ENCODE results near the gene GLIS1. TPM values are rescaled to one million over a fixed set of nuclear protein-coding genes. Genes with fewer than 3 reads are reported as not detected.

Gene GLIS1
- total RNA-seq, 1 donor: 1.6 TPM

GRCh38 chr1:53684741-53685140, 54.2 kb downstream of the GLIS1 start:
- H3K4me3 ChIP-seq (ENCODE audit: low read depth, low read length): no peak overlapping the region
- no peak for TF ChIP-seq CTCF (IDR thresholded peaks at IDR 0.05; ENCODE audit: insufficient read depth, low read length)
- DNase-seq (ENCODE audit: low read depth): no peak

DNA sequence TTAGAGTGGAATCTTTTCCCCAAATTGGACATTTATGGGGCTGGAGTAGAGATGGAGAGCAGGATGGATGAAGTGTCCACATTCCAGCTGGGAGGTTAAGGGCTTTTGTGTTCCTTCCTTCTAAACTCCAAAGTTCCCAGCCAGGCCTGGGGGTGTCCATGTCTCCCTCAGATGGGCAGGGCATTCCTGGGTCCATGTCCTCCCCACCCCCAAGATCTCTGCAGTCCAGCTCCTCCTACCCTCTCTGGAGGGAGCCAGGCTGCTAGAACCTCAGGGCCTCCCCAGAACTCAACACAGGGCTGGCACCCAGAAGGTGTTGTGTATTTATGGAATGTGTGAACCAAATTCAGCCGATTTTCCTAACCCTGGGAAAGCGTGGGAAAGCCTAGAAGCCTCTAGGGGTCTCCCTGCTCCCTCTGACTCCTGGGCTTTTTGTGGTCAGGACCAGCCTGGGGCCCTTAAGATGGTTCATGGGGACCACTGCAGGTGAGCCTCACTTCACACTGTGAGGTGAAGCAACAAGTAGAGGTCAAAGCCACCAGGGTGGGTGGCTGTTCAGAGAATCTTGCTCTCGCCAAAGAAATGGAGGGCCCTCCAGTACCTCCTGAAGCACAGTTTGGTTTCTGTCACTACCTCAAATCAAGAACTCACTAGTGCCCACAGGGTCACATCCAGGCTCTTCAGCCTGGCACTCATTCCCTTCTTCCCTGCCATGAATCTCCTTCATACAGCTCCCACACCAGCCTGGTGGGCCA, 54.8 kb downstream of the GLIS1 start:
- TF ChIP-seq CTCF (IDR thresholded peaks at IDR 0.05; ENCODE audit: insufficient read depth, low read length): peak; percentile 13
- H3K4me3 ChIP-seq (ENCODE audit: low read depth, low read length): no peak overlapping the region
- no peak for DNase-seq (ENCODE audit: low read depth)

GRCh38 chr1:53682881-53683280, 56.1 kb downstream of the GLIS1 start:
- H3K4me3 ChIP-seq (ENCODE audit: low read depth, low read length): no peak overlapping the region
- TF ChIP-seq CTCF (IDR thresholded peaks at IDR 0.05; ENCODE audit: insufficient read depth, low read length): no peak
- no peak for DNase-seq (ENCODE audit: low read depth)

DNA sequence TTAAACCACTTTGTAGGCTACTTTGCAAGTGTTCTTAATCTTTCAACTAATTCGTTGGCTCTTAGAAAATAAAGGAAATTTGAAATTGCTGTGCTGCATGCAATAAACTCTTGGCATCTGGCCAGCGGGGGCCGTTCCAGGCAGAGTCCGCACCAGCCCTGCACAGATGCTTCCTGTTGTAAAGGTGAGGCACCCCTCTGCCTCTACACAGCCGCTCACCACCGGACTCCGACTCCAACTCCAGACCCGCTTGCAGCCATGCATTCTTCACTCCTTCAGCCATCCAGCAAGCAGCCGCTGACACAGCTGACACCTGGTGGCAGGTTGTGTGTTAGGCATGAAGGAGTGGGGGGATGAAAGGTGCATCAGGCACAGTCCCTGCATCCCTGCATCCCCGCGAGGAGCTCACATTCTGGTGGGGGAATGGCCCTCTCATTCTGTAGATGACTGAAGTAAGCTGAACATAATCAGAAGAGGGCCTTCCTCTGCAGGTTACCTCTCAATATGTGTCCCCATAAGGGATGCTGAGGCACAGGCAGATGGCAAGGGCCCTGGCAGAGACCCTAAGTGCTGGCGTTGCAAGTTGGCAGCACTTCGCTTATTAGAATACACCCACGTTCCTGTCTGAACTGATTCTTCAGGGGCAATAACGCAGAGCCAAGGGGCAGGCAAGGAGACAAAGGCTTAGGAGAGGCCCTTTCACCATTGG, 56.8 kb downstream of the GLIS1 start:
- peak; percentile 44 for TF ChIP-seq CTCF (IDR thresholded peaks at IDR 0.05; ENCODE audit: insufficient read depth, low read length)
- H3K4me3 ChIP-seq (ENCODE audit: low read depth, low read length): no peak overlapping the region
- DNase-seq (ENCODE audit: low read depth): peak; percentile 26

DNA sequence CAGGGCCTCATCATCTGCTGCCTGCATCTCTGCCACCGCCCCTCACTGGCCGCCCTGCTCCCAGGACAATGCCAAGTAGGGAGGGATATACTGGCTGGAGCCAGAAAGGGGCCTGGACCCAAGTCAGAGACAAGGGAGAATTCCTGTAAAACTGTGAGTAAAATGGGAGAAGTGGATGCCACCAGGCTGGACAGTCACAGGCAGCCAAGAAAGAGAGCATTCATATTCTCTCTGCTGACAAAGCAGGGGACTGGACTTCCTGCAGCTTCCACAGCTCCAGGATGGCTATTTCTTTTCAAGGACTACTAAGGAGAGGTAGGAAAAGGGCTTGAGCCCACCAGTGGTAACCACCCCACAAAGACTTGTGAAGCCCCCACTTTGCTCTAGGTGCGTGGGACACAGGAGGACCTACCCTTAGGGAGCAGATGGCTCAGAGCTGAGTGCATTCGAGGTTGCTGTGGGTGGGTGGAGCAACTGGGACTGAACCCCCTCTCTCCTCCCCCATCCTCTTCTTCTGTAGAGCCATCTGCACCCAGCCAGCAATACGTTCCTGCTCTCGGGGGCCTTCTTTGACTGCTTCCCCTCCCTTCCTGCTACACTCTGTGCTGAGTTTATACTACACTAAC, 57.5 kb downstream of the GLIS1 start:
- DNase-seq (ENCODE audit: low read depth): no peak
- TF ChIP-seq CTCF (IDR thresholded peaks at IDR 0.05; ENCODE audit: insufficient read depth, low read length): no peak
- H3K4me3 ChIP-seq (ENCODE audit: low read depth, low read length): no peak overlapping the region

GRCh38 chr1:53680868-53681267, 58.1 kb downstream of the GLIS1 start:
- no peak for TF ChIP-seq CTCF (IDR thresholded peaks at IDR 0.05; ENCODE audit: insufficient read depth, low read length)
- no peak for DNase-seq (ENCODE audit: low read depth)
- H3K4me3 ChIP-seq (ENCODE audit: low read depth, low read length): no peak overlapping the region
